Keratinocyte (primary cell): ENCODE data around the gene GPX3. TPM values are rescaled to one million over a fixed set of nuclear protein-coding genes. Genes with fewer than 3 reads are reported as not detected.

Experiments
- DNase-seq: peaks from one replicate; pipeline ENCODE4 v3.0.0-alpha.2; 2011; ENCODE audit warnings: low read depth, missing footprints, low spot score
- FAIRE-seq: peaks from 2 replicates; lab custom pipeline; 2011; peaks lifted over from hg19 to GRCh38; lab: Jason Lieb, UNC
- H2AFZ ChIP-seq: 2 replicates; pipeline ENCODE4 v1.6.0; 2012; ENCODE audit warnings: low read length, control low read depth, inconsistent platforms; ENCODE audit not compliant: control insufficient read depth
- H3K27ac ChIP-seq: 2 replicates; pipeline ENCODE4 v1.5.1; 2011; ENCODE audit warnings: low read length; ENCODE audit not compliant: control insufficient read depth, insufficient read depth
- H3K27me3 ChIP-seq: 3 replicates; pipeline ENCODE4 v1.6.0; 2011; ENCODE audit warnings: low read length; ENCODE audit not compliant: control insufficient read depth, insufficient read depth; ENCODE audit errors: extremely low read depth
- H3K36me3 ChIP-seq, 2 experiments: 2 replicates in 1 of 2; 3 replicates in 1 of 2; pipeline ENCODE4 v1.5.1; 2011; ENCODE audit warnings: low read length in 2 of 2, mild to moderate bottlenecking in 1 of 2; ENCODE audit not compliant: control insufficient read depth in 2 of 2, insufficient read depth in 2 of 2; ENCODE audit errors: extremely low read depth in 1 of 2
- H3K4me1 ChIP-seq: 3 replicates; pipeline ENCODE4 v1.5.1; 2011; ENCODE audit warnings: low read length; ENCODE audit not compliant: control insufficient read depth, insufficient read depth; ENCODE audit errors: extremely low read depth
- H3K4me2 ChIP-seq: 3 replicates; pipeline ENCODE4 v1.6.0; 2011; ENCODE audit warnings: low read depth, low read length; ENCODE audit not compliant: control insufficient read depth, insufficient read depth; ENCODE audit errors: extremely low read depth
- H3K4me3 ChIP-seq, 3 experiments: fragments of 200-600 bp in 1 of 3; sonication (generic) in 1 of 3; 2 replicates in 2 of 3; 3 replicates in 1 of 3; pipeline ENCODE4 v1.5.1; 2011 to 2016; ENCODE audit warnings: low read length in 3 of 3, mild to moderate bottlenecking in 3 of 3, control low read depth in 2 of 3, inconsistent platforms in 1 of 3, low read depth in 1 of 3, mixed read lengths in 1 of 3, mixed run types in 1 of 3, moderate library complexity in 1 of 3; ENCODE audit not compliant: control insufficient read depth in 2 of 3, insufficient read depth in 2 of 3; ENCODE audit errors: extremely low read depth in 1 of 3
- H3K79me2 ChIP-seq: 2 replicates; pipeline ENCODE4 v1.6.0; 2012; ENCODE audit warnings: low read length; ENCODE audit not compliant: control insufficient read depth, insufficient read depth
- H3K9ac ChIP-seq: 3 replicates; pipeline ENCODE4 v1.6.0; 2011; ENCODE audit warnings: low read length; ENCODE audit not compliant: control insufficient read depth, insufficient read depth; ENCODE audit errors: extremely low read depth
- H3K9me1 ChIP-seq: 3 replicates; pipeline ENCODE4 v1.6.0; 2011; ENCODE audit warnings: low read length; ENCODE audit not compliant: control insufficient read depth, insufficient read depth; ENCODE audit errors: extremely low read depth
- H3K9me3 ChIP-seq: 2 replicates; pipeline ENCODE4 v1.5.1; 2012; ENCODE audit warnings: low read depth, low read length; ENCODE audit not compliant: control insufficient read depth
- H4K20me1 ChIP-seq: 3 replicates; pipeline ENCODE4 v1.6.0; 2011; ENCODE audit warnings: low read length; ENCODE audit not compliant: control insufficient read depth, insufficient read depth; ENCODE audit errors: extremely low read depth
- EZH2 ChIP-seq: IDR thresholded peaks from one replicate; pipeline ENCODE4 v1.6.1; 2012; ENCODE audit warnings: inconsistent platforms, mild to moderate bottlenecking, low read length, moderate library complexity
- dilution Hi-C: fragments of 300-500 bp; cut with MboI; formaldehyde crosslinking; loops from one replicate; pipeline ENCODE4 v1.7.0; 2020; ENCODE audit warnings: low sequenced_read_pairs; ENCODE audit not compliant: extremely low pct_ligation_motif_present
- polyA plus RNA-seq, 5 experiments: library from polyadenylated mRNA; depleted of rRNA in 3 of 5; stranded (reverse) in 3 of 5; stranded (forward) in 1 of 5; unstranded in 1 of 5; fragments of >200 nt; gene quantifications; 1 replicate in 1 of 5; 2 replicates in 3 of 5; 3 replicates in 1 of 5; pipeline versions ENCODE4 v1.2.1 to v1.2.3, GENCODE V29; 2011 to 2012; ENCODE audit warnings: missing spikeins in 2 of 5, low read depth in 1 of 5, low replicate concordance in 1 of 5
- TF ChIP-seq, protein P1 (sequence below), 3 experiments: IDR thresholded peaks in 1 of 3; conservative IDR thresholded peaks in 1 of 3; optimal IDR thresholded peaks in 1 of 3; 2 replicates in 2 of 3; 3 replicates in 1 of 3; pipeline versions ENCODE3 to v1.5.1; 2011; ENCODE audit warnings: low read length in 3 of 3, mild to moderate bottlenecking in 3 of 3, moderate library complexity in 2 of 3, control low read depth in 1 of 3, inconsistent platforms in 1 of 3; ENCODE audit not compliant: insufficient read depth in 2 of 3; ENCODE audit errors: extremely low read depth in 1 of 3

Gene GPX3
- polyA plus RNA-seq, 1 donor (not counting 4 experiments of a cell fraction or from before 2014, with no cell fraction given), result 120 TPM

DNA sequence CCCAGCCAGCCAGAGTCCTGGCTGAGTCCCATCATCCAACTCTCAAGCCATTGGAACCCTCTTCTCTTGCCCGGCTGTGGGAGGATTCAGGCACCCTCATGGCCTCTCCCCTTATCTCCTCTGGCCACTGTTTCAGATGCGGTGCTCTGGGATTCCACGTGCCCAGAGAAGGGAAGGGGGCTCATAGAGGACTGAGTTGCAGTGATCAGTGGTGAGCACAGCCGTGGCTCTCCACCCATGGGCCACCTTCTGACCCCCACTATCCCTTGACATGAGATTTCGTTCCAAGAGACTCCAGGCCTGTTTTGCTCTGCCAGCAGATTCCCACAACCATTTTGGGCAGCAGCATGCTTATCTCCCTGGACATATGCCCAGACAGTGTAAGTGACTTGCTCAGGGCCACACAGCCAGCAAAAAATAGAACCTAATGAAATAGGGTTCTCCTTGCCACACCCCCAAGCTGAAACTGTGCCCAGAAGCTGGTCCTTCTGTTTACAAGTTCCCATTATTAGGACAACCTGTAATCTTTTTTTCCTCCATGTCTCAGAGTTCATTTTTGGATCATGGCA, 2.7 kb downstream of the GPX3 start:
- peaks cover 11 to 15% of the 10 kb centered on the region in 2 experiments for H3K36me3 ChIP-seq
- no peaks in the 10 kb centered on the region for H3K27me3 ChIP-seq
- H3K9me1 ChIP-seq, result no peaks in the 10 kb centered on the region
- peak overlapping the region; percentile 94 for H3K27ac ChIP-seq
- peak overlapping the region; percentile 73 for H3K4me2 ChIP-seq
- H3K4me1 ChIP-seq, result peaks cover 39% of the 10 kb centered on the region
- dilution Hi-C loops, result no loop called here
- FAIRE-seq, result peak; percentile 60
- no peaks in the 10 kb centered on the region for H4K20me1 ChIP-seq
- H3K4me3 ChIP-seq, result peak overlapping the region in 2 of 3 experiments; percentile 35 to 43
- H2AFZ ChIP-seq, result peak overlapping the region; percentile 21
- no peak for TF ChIP-seq EZH2
- TF ChIP-seq, protein P1, sequence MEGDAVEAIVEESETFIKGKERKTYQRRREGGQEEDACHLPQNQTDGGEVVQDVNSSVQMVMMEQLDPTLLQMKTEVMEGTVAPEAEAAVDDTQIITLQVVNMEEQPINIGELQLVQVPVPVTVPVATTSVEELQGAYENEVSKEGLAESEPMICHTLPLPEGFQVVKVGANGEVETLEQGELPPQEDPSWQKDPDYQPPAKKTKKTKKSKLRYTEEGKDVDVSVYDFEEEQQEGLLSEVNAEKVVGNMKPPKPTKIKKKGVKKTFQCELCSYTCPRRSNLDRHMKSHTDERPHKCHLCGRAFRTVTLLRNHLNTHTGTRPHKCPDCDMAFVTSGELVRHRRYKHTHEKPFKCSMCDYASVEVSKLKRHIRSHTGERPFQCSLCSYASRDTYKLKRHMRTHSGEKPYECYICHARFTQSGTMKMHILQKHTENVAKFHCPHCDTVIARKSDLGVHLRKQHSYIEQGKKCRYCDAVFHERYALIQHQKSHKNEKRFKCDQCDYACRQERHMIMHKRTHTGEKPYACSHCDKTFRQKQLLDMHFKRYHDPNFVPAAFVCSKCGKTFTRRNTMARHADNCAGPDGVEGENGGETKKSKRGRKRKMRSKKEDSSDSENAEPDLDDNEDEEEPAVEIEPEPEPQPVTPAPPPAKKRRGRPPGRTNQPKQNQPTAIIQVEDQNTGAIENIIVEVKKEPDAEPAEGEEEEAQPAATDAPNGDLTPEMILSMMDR (optimal IDR thresholded peaks at IDR 0.05 in 1 of 3, IDR thresholded peaks at IDR 0.05 in 1 of 3, conservative IDR thresholded peaks at IDR 0.05 in 1 of 3; ENCODE audit: extremely low read depth in 1 of 3, insufficient read depth in 2 of 3, low read length in 3 of 3), result no peak
- H3K79me2 ChIP-seq, result no peaks in the 10 kb centered on the region
- DNase-seq, result no peak
- no peaks in the 10 kb centered on the region for H3K9me3 ChIP-seq
- H3K9ac ChIP-seq, result peak overlapping the region; percentile 69

DNA sequence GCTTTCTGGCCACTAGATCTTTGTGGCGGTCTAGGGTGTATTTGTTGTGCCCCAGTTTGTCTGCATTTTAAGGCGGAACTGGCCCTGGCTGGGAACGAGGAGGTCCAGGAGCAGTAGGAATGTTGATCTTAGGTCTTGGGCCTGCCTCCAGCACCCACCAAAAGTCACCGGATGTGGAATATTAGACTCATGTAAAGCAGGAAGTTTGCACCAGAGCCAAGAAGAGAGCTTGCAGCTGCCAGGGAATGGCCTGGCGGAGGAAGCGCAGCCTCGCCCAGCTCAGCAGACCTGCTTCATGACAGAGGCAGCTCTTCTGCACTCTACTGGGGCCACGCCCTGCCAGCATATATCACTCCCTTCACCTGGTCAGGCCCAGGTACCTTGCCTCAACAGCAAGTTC, 3.3 kb downstream of the GPX3 start:
- no peak overlapping the region for H3K4me3 ChIP-seq
- H2AFZ ChIP-seq, result no peak overlapping the region
- peak overlapping the region; percentile 69 for H3K9ac ChIP-seq
- H3K36me3 ChIP-seq, result peaks cover 12 to 19% of the 10 kb centered on the region in 2 experiments
- dilution Hi-C loops, result no loop called here
- FAIRE-seq, result peak; percentile 96
- no peaks in the 10 kb centered on the region for H3K9me3 ChIP-seq
- peak; percentile 62 for DNase-seq
- no peaks in the 10 kb centered on the region for H3K27me3 ChIP-seq
- H3K79me2 ChIP-seq, result no peaks in the 10 kb centered on the region
- H3K4me1 ChIP-seq, result peaks cover 39% of the 10 kb centered on the region
- no peak for TF ChIP-seq EZH2
- TF ChIP-seq, protein P1 (optimal IDR thresholded peaks at IDR 0.05 in 1 of 3, IDR thresholded peaks at IDR 0.05 in 1 of 3, conservative IDR thresholded peaks at IDR 0.05 in 1 of 3; ENCODE audit: extremely low read depth in 1 of 3, insufficient read depth in 2 of 3, low read length in 3 of 3), result peak in 1 of 3 experiments; percentile 2
- H3K9me1 ChIP-seq, result no peaks in the 10 kb centered on the region
- no peaks in the 10 kb centered on the region for H4K20me1 ChIP-seq
- H3K4me2 ChIP-seq, result peak overlapping the region; percentile 73
- peak overlapping the region; percentile 94 for H3K27ac ChIP-seq
